HG03521 (cell line): ENCODE results near the gene DNAJC27.

Experiments
- ATAC-seq: cut with Tn5 transposase; IDR thresholded peaks from one replicate; pipeline ENCODE4 v1.9.1; 2021; ENCODE audit warnings: mild to moderate bottlenecking, moderate library complexity; ENCODE audit not compliant: unreplicated experiment

Gene DNAJC27

GRCh38 chr2:24926602-24927252 is 45.0 kb downstream of the DNAJC27 start:
- no peak for ATAC-seq

GRCh38 chr2:24926220-24926601 is 45.5 kb downstream of the DNAJC27 start:
- ATAC-seq, result no peak

- no peak for ATAC-seq
These were observed 45.9 kb downstream of the DNAJC27 start for GRCh38 chr2:24925815-24926214.

GRCh38 chr2:24924732-24925131 is 47.0 kb downstream of the DNAJC27 start:
- no peak for ATAC-seq

- no peak for ATAC-seq
These were observed 47.5 kb downstream of the DNAJC27 start for GRCh38 chr2:24924266-24924665.

GRCh38 chr2:24923106-24923505 is 48.6 kb downstream of the DNAJC27 start:
- ATAC-seq, result no peak

GRCh38 chr2:24922556-24922955 is 49.2 kb downstream of the DNAJC27 start:
- ATAC-seq, result no peak

GRCh38 chr2:24920809-24921441 is 50.8 kb downstream of the DNAJC27 start:
- no peak for ATAC-seq

- ATAC-seq, result peak; percentile 61
These were observed 51.5 kb downstream of the DNAJC27 start, which contains the start of gene ADCY3 for GRCh38 chr2:24920098-24920808. Gene ADCY3, minus strand, starts transcription at chr2:24920237. Its CDS starts 1,250 bp downstream, at chr2:24918987.

- peak; percentile 22 for ATAC-seq
These were observed 52.2 kb downstream of the DNAJC27 start for GRCh38 chr2:24919506-24920097.

- ATAC-seq, result no peak
These were observed 52.7 kb downstream of the DNAJC27 start for GRCh38 chr2:24919037-24919505.

GRCh38 chr2:24918326-24919036 is 53.3 kb downstream of the DNAJC27 start:
- ATAC-seq, result no peak

GRCh38 chr2:24917731-24918325 is 53.9 kb downstream of the DNAJC27 start:
- ATAC-seq, result no peak

- ATAC-seq, result no peak
These were observed 54.7 kb downstream of the DNAJC27 start for GRCh38 chr2:24917086-24917485.

GRCh38 chr2:24915796-24916195 is 56.0 kb downstream of the DNAJC27 start:
- no peak for ATAC-seq

- no peak for ATAC-seq
These were observed 56.6 kb downstream of the DNAJC27 start for GRCh38 chr2:24915175-24915574.

- no peak for ATAC-seq
These were observed 57.0 kb downstream of the DNAJC27 start for GRCh38 chr2:24914713-24915112.

GRCh38 chr2:24913911-24914310 is 57.8 kb downstream of the DNAJC27 start:
- no peak for ATAC-seq

GRCh38 chr2:24912986-24913385 is 58.8 kb downstream of the DNAJC27 start:
- ATAC-seq, result no peak

- no peak for ATAC-seq
These were observed 59.2 kb downstream of the DNAJC27 start for GRCh38 chr2:24912523-24912922.
